Neural cell (in vitro differentiated cells): Measurements from ENCODE around the gene SPATA9. TPM values are rescaled to one million over a fixed set of nuclear protein-coding genes. Genes with fewer than 3 reads are reported as not detected.

ENCODE experiments used
- H2AFZ ChIP-seq: fragments of 200-600, 300-800 bp; sonication (generic), shearing (Covaris generic); 2 replicates; pipeline ENCODE4 v1.6.0; 2014; ENCODE audit warnings: low read depth, mild to moderate bottlenecking, antibody characterized with exemption, low read length, moderate library complexity
- H3F3A ChIP-seq: fragments of 200-600 bp; shearing (Covaris generic); 2 replicates; pipeline ENCODE4 v1.6.1; 2016; ENCODE audit warnings: mild to moderate bottlenecking, moderate library complexity, mixed read lengths, antibody characterized with exemption, low read length; ENCODE audit not compliant: insufficient read depth, poor library complexity, severe bottlenecking
- H3K27ac ChIP-seq: fragments of 200-600, 300-800 bp; sonication (generic), shearing (Covaris generic); 2 replicates; pipeline ENCODE4 v1.5.1; 2014; ENCODE audit warnings: mild to moderate bottlenecking, low read length, moderate library complexity
- H3K27me3 ChIP-seq: fragments of 300-800, 200-600 bp; sonication (generic), shearing (Covaris generic); 2 replicates; pipeline ENCODE4 v1.6.0; 2014; ENCODE audit warnings: mild to moderate bottlenecking, low read depth, low read length, moderate library complexity; ENCODE audit not compliant: insufficient read depth
- H3K36me3 ChIP-seq: fragments of 300-800, 200-600 bp; sonication (generic), shearing (Covaris generic); 2 replicates; pipeline ENCODE4 v1.5.1; 2014; ENCODE audit warnings: mild to moderate bottlenecking, antibody characterized with exemption, low read length, moderate library complexity; ENCODE audit not compliant: insufficient read depth
- H3K4me2 ChIP-seq: fragments of 300-800, 200-600 bp; sonication (generic), shearing (Covaris generic); 2 replicates; pipeline ENCODE4 v1.6.0; 2014; ENCODE audit warnings: mild to moderate bottlenecking, low read length
- H3K4me3 ChIP-seq: fragments of 300-800, 200-600 bp; sonication (generic), shearing (Covaris generic); 2 replicates; pipeline ENCODE4 v1.5.1; 2014; ENCODE audit warnings: mild to moderate bottlenecking, low read length, moderate library complexity
- H3K79me2 ChIP-seq: fragments of 200-600 bp; shearing (Covaris generic); replicated peaks from 2 replicates; pipeline ENCODE4 v1.6.0; 2014; ENCODE audit warnings: mild to moderate bottlenecking, low read length, moderate library complexity; ENCODE audit not compliant: insufficient read depth
- H3K9ac ChIP-seq: fragments of 300-800, 200-600 bp; sonication (generic), shearing (Covaris generic); 2 replicates; pipeline ENCODE4 v1.6.1; 2016; ENCODE audit warnings: mild to moderate bottlenecking, low read length, mixed read lengths
- H3K9me2 ChIP-seq: fragments of 200-600 bp; shearing (Covaris generic); 2 replicates; pipeline ENCODE4 v1.6.1; 2016; ENCODE audit warnings: mild to moderate bottlenecking, low read length, mixed read lengths; ENCODE audit not compliant: insufficient read depth
- H3K9me3 ChIP-seq: fragments of 200-600, 300-800 bp; sonication (generic), shearing (Covaris generic); 2 replicates; pipeline ENCODE4 v1.6.1; 2016; ENCODE audit warnings: mild to moderate bottlenecking, mixed run types, low read length, moderate library complexity, mixed read lengths
- H4K20me1 ChIP-seq: fragments of 200-600 bp; shearing (Covaris generic); 2 replicates; pipeline ENCODE4 v1.6.1; 2016; ENCODE audit warnings: mild to moderate bottlenecking, mixed run types; ENCODE audit not compliant: insufficient read depth
- EP300 ChIP-seq: fragments of 450-650 bp; conservative IDR thresholded peaks from 2 replicates; pipeline ENCODE4 v1.6.1; 2014; ENCODE audit warnings: antibody characterized with exemption, mild to moderate bottlenecking, moderate library complexity; ENCODE audit not compliant: poor library complexity, severe bottlenecking
- EZH2 ChIP-seq: fragments of 200-600, 300-800 bp; shearing (Covaris generic), sonication (generic); IDR thresholded peaks from 2 replicates; pipeline ENCODE4 v1.6.1; 2014; ENCODE audit warnings: antibody characterized with exemption, low read length, borderline replicate concordance, mild to moderate bottlenecking; ENCODE audit not compliant: insufficient read depth, poor library complexity, severe bottlenecking
- MXI1 ChIP-seq: fragments of 450-650 bp; conservative IDR thresholded peaks from 2 replicates; pipeline ENCODE4 v1.6.1; 2014; ENCODE audit warnings: antibody characterized with exemption, mild to moderate bottlenecking; ENCODE audit not compliant: poor library complexity, severe bottlenecking
- POLR2AphosphoS5 ChIP-seq: IDR thresholded peaks from 2 replicates; pipeline ENCODE4 v1.6.1; 2012
- RAD21 ChIP-seq: fragments of 450-650 bp; conservative IDR thresholded peaks from 2 replicates; pipeline ENCODE4 v1.6.1; 2014; ENCODE audit warnings: antibody characterized with exemption, mild to moderate bottlenecking, moderate library complexity
- SMC3 ChIP-seq: fragments of 450-650 bp; conservative IDR thresholded peaks from 2 replicates; pipeline ENCODE4 v1.6.1; 2014; ENCODE audit warnings: antibody characterized with exemption, mild to moderate bottlenecking, moderate library complexity; ENCODE audit not compliant: poor library complexity
- TAF1 ChIP-seq: IDR thresholded peaks from 2 replicates; pipeline ENCODE4 v1.6.1; 2012; ENCODE audit warnings: low read depth
- polyA minus RNA-seq: library from RNA; depleted of rRNA, polyadenylated mRNA; stranded (reverse); fragments of >200 nt; gene quantifications from 2 replicates; pipeline ENCODE4 v1.2.3, GENCODE V29; 2014
- polyA plus RNA-seq: library from polyadenylated mRNA; depleted of rRNA; stranded (reverse); fragments of >200 nt; gene quantifications from 2 replicates; pipeline ENCODE4 v1.2.3, GENCODE V29; 2014
- TF ChIP-seq, protein P1 (sequence below): IDR thresholded peaks from 2 replicates; pipeline ENCODE4 v1.6.1; 2012; ENCODE audit warnings: borderline replicate concordance
- TF ChIP-seq, protein P2 (sequence below): fragments of 450-650 bp; IDR thresholded peaks from 2 replicates; pipeline ENCODE4 v1.5.1; 2014; ENCODE audit warnings: antibody characterized with exemption, mild to moderate bottlenecking, moderate library complexity; ENCODE audit not compliant: poor library complexity, severe bottlenecking

The SPATA9 gene
- 1.1 and 5.8 TPM in 2 replicates for polyA plus RNA-seq
- polyA minus RNA-seq = 0.97 TPM in 1 of 2 replicates, not detected in the other

DNA sequence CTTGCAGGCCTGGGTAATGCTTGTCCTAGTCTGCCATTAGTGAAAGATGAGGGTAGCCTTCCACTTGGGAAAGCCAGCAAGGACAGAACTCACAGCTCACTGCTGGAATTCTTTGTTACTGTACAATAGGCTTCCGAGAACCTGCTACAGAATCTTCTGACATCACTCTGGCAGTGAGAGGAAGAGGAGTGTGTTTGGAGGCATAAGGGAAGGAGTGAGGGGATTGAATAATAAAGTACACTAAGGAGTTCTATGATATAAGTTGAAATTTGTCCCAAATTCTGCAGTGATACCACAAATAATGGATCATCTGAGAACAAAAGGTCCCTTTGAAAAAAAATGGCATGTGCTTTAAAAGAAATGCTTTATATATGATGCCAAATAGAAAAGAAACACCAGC lies at the start of gene SPATA9:
Gene SPATA9, minus strand, starts transcription at position 101 of the 400 bp plus-strand sequence. CDS start 137 bp downstream, outside the sequence.
- Histone ChIP-seq H3K4me2 (no peak within 1 kb of the TSS), H3K36me3 (no peaks in the 10 kb centered on the region), H3K4me3 (no peak within 1 kb of the TSS), H2AFZ (no peak within 1 kb of the TSS), H3K27me3 (no peaks in the 10 kb centered on the region), H3K9me2 (no peaks in the 10 kb centered on the region), H3F3A (no peaks in the 10 kb centered on the region), H4K20me1 (no peaks in the 10 kb centered on the region), H3K9me3 (no peaks in the 10 kb centered on the region), H3K9ac (no peak within 1 kb of the TSS), H3K27ac (no peak within 1 kb of the TSS), H3K79me2 (no peaks in the 10 kb centered on the region)
- TF ChIP-seq SMC3 (no peak), MXI1 (no peak), POLR2AphosphoS5 (no peak)

DNA sequence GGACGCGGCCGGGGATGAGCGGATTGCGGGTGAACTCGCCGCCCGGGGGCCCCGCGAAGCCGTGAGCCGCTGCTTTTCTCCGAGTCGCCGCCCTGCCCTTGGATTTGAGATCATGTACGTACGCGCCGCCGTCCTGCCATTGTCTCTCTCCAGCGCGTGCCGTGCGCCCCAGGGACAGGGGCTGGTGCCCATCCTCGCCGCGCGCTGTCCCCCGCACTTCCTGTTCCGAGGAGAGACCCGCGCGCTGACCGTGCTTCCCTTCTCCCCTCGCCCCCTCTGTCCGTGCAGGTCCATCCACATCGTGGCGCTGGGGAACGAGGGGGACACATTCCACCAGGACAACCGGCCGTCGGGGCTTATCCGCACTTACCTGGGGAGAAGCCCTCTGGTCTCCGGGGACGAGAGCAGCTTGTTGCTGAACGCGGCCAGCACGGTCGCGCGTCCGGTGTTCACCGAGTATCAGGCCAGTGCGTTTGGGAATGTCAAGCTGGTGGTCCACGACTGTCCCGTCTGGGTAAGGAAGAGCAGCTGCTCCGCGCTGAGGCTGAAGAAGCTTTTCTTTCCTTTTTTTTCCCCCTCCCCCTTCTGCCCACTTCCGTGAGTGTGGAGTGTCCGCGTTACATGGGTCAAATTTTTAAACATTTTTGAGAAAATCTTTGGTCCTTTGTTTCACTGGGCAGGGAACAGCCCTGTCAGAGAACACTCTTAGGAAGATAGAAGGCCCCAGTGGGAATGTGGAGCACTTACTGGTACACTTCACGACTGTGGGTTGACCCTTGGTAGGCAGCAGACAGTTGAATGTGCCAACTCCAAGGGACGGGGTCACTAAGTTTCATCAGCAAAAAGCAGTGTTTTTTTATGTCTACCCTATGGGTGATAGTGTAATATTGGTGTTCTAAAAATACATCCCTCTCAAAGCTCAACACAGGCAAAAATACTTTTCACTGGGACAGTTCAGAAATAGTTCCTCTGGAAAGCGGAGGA lies 49.1 kb upstream of the SPATA9 start:
- Histone ChIP-seq H3K27ac (peak overlapping the region; percentile 14), H4K20me1 (no peaks in the 10 kb centered on the region), H3K79me2 (peaks cover 12% of the 10 kb centered on the region), H2AFZ (peak overlapping the region; percentile 82), H3K4me3 (peak overlapping the region; percentile 82), H3K9me3 (no peaks in the 10 kb centered on the region), H3K9me2 (no peaks in the 10 kb centered on the region), H3K36me3 (no peaks in the 10 kb centered on the region), H3K27me3 (peaks cover 38% of the 10 kb centered on the region), H3K4me2 (peak overlapping the region; percentile 44), H3K9ac (peak overlapping the region; percentile 81), H3F3A (no peaks in the 10 kb centered on the region)
- TF ChIP-seq MXI1 (peak; percentile 46), EP300 (no peak), POLR2AphosphoS5 (peak; percentile 50), SMC3 (no peak), EZH2 (no peak), RAD21 (no peak), TAF1 (no peak)
- TF ChIP-seq, protein P1, sequence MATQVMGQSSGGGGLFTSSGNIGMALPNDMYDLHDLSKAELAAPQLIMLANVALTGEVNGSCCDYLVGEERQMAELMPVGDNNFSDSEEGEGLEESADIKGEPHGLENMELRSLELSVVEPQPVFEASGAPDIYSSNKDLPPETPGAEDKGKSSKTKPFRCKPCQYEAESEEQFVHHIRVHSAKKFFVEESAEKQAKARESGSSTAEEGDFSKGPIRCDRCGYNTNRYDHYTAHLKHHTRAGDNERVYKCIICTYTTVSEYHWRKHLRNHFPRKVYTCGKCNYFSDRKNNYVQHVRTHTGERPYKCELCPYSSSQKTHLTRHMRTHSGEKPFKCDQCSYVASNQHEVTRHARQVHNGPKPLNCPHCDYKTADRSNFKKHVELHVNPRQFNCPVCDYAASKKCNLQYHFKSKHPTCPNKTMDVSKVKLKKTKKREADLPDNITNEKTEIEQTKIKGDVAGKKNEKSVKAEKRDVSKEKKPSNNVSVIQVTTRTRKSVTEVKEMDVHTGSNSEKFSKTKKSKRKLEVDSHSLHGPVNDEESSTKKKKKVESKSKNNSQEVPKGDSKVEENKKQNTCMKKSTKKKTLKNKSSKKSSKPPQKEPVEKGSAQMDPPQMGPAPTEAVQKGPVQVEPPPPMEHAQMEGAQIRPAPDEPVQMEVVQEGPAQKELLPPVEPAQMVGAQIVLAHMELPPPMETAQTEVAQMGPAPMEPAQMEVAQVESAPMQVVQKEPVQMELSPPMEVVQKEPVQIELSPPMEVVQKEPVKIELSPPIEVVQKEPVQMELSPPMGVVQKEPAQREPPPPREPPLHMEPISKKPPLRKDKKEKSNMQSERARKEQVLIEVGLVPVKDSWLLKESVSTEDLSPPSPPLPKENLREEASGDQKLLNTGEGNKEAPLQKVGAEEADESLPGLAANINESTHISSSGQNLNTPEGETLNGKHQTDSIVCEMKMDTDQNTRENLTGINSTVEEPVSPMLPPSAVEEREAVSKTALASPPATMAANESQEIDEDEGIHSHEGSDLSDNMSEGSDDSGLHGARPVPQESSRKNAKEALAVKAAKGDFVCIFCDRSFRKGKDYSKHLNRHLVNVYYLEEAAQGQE = peak; percentile 53
- TF ChIP-seq, protein P2, sequence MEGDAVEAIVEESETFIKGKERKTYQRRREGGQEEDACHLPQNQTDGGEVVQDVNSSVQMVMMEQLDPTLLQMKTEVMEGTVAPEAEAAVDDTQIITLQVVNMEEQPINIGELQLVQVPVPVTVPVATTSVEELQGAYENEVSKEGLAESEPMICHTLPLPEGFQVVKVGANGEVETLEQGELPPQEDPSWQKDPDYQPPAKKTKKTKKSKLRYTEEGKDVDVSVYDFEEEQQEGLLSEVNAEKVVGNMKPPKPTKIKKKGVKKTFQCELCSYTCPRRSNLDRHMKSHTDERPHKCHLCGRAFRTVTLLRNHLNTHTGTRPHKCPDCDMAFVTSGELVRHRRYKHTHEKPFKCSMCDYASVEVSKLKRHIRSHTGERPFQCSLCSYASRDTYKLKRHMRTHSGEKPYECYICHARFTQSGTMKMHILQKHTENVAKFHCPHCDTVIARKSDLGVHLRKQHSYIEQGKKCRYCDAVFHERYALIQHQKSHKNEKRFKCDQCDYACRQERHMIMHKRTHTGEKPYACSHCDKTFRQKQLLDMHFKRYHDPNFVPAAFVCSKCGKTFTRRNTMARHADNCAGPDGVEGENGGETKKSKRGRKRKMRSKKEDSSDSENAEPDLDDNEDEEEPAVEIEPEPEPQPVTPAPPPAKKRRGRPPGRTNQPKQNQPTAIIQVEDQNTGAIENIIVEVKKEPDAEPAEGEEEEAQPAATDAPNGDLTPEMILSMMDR = no peak
